SKM-1 treated with dmso at 0.1 percent for 144 hours (cell line): ENCODE data around the gene SLC7A11.
A peak's percentile ranks its signal among the peaks of the same experiment; 100 is the strongest.

Experiments
- DNase-seq: peaks from one replicate; lab custom pipeline; 2025; ENCODE audit not compliant: unreplicated experiment; lab: John Stamatoyannopoulos, UW

The SLC7A11 gene

GRCh38 chr4:138242076-138242833 is at the start of gene SLC7A11:
Gene SLC7A11, minus strand, starts transcription at chr4:138242349. Its CDS starts 280 bp downstream, at chr4:138242069.
- DNase-seq, result peak; percentile 97

DNA sequence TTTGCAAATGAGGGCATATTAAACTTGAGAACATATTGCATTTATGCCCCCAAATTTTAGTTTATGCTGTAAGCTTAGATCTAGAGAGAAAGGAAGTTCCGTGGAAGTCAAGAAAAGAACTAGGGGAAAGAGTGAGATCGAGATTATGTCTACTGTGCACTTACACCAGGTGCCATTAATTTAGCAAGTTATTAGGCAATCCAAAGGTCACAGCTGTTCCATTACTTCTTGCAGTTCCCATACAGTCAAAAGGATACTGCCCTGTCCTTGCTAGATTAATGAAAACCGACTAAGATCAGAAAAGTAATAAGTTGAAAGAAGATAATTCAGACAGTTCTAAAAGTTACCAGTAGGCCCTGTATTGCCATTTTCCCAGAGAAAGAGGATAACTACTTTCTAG is 49.3 kb upstream of the SLC7A11 start:
- DNase-seq, result no peak

DNA sequence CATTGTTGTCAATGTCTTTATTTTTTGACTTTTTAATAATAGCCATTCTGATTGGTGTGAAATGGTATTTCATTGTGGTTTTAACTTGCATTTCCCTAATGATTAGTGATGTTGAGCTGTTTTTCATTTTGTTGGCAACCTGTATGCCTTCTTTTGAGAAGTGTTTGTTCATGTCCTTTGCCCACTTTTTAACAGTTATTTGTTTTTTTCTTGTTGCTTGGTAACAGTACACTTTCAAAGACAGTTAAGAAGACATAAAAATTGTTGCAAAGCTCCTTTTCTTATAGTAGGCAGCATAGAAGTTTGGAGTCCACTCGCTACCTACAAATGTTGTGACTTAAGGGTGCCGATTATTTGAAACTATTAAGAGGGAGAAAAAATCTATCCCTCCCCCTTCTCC is 48.7 kb upstream of the SLC7A11 start:
- DNase-seq, result no peak

DNA sequence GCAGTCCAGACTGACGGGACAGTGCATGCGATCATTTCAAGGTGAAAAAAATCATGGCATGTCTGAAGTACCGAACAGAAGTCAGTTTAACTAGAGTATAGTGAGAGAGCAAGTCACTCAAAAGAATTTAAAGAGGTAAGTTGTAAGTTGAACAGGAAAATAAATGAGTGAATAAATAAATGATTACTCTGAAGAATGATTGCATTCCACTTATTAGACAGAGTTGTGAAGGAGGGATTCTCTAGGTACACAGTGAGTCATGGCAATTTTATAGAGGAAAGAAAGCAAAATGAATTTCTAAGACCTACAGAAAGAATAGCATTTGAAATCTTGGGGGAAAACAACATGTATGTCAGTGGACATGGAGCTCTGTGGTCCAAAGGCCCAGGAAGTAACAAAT is 37.1 kb upstream of the SLC7A11 start:
- no peak for DNase-seq

GRCh38 chr4:138277133-138277532 is 35.0 kb upstream of the SLC7A11 start:
- no peak for DNase-seq

DNA sequence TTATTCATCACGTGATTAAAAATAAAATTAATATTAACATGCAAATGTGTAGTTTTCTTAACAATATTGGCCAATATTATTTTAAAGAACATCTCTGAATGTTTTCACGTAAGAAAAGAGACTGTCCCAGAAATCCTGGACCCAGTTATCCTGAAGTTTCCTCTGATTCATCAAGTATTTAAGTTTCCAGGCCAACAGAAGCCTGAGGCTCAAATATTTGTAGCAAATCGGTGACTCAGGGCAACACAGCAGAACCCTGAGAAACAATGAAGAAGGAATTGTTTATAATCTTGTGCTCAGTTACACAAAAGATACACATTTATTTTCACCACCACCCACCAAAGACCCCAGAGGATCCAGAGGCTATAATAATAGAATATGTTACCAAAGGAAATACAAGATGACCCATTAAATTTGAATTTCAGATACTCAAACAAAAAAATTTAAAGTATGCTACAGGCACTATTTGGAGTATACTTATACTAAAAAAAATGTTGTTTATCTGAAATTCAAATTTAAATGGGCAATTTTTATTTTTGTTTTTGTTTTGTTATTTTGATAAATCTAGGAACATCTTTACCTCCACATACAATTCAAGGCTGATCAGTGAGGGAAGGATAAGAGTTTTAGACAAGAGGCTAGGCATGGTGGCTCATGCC is 33.9 kb upstream of the SLC7A11 start:
- no peak for DNase-seq

GRCh38 chr4:138275216-138275615 is 33.1 kb upstream of the SLC7A11 start:
- DNase-seq, result no peak

- DNase-seq, result no peak
These were observed 27.0 kb upstream of the SLC7A11 start for GRCh38 chr4:138269175-138269574.

- DNase-seq, result no peak
These were observed 25.7 kb upstream of the SLC7A11 start for GRCh38 chr4:138267835-138268234.

DNA sequence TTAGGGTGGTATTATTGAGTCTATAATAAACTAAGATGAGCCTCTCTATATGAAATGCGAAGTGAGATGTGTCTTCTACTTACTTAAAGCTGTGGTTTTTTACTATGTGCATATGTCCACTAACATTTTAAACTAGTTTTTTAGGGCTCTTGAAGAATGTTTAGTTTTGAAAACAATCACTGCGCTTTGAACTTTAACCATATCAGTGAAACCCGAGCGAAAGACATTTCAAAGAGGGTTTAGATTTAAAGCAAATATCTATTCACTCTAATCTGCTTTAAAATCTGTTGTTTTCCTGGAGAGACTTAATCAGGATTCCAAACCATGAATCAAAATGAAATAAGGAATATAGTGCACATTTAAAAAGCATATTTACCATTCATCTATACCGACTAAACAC is 24.8 kb upstream of the SLC7A11 start:
- no peak for DNase-seq

- DNase-seq, result no peak
These were observed 21.2 kb upstream of the SLC7A11 start for GRCh38 chr4:138263247-138263816.

DNA sequence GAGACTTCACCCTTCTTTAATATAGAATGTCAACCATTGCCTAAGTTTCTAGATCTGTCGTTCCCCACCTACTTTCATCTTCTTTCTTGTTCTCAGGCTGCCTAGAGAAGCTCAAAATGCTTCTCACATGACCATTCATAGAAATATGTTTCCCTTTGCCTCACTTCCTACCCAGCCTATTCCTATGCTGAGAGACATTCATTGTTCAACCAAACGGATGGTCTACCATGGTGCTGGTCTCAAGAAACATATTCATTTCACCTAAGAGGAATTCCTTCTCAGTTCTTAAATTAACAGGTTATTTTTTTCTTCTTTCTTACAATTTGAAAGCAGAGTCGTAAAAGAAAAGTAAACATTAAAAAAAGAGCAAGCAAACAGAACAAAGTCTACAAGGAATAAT is 20.3 kb upstream of the SLC7A11 start:
- no peak for DNase-seq

DNA sequence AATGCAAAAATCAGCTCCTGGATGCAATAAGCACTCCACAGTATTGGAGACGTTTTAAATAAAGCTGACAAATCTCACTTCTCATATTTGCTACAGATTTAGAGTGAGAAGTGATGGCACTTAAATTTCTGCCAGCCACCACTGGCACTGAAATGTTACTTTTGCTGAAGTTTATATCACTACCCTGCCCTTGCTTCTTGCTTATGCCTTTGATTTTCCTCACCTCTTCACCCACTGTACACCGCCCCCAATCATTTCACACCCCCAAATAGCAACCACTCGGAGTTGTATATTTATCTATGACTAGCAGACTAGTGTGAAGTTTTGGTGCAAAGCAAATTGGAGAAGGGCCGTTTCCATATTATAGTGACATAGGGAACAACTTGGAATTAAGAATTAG is 19.9 kb upstream of the SLC7A11 start:
- DNase-seq, result no peak

DNA sequence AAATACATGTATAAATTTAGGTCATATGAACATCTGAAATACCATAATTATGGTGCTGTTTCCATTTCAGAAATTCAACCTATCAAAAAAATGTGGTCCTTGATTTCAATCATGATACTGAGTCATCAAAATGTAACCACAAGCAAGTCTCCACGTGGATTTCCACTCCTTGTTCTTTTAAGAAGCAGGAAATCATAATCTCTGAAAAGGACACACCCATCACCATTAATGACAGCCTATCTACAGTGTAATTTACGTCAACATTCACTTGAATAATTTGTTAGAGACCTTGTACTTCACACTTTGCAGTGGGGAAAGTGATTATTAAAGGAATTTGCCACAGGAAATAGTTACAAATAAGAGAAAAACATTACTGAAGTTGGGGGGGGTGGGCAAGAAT is 17.7 kb upstream of the SLC7A11 start:
- DNase-seq, result no peak

- DNase-seq, result no peak
These were observed 17.1 kb upstream of the SLC7A11 start for GRCh38 chr4:138259271-138259670.

- DNase-seq, result no peak
These were observed 14.5 kb upstream of the SLC7A11 start for GRCh38 chr4:138256608-138257007.

- no peak for DNase-seq
These were observed 13.9 kb upstream of the SLC7A11 start for GRCh38 chr4:138255917-138256597.

DNA sequence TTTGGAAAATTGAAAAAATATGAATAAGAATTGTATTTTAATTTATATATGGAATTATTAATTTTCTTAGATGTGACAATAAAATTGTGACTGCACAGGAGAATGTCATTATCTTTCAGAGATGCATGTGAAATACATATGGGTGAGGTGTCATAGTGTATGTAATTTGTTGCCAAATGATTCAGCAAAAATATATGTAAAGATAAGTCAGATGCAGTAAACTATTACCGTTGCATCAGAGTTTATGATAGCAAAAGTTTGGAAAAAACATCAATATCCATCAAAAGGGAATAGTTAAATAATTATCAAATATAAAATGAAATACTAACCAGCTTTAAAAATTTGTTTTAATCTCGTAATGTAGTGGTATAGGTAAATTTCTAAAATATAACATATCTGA is 10.4 kb upstream of the SLC7A11 start:
- DNase-seq, result no peak

- no peak for DNase-seq
These were observed 9.8 kb upstream of the SLC7A11 start for GRCh38 chr4:138251938-138252337.

- no peak for DNase-seq
These were observed 7.0 kb upstream of the SLC7A11 start for GRCh38 chr4:138249132-138249531.

DNA sequence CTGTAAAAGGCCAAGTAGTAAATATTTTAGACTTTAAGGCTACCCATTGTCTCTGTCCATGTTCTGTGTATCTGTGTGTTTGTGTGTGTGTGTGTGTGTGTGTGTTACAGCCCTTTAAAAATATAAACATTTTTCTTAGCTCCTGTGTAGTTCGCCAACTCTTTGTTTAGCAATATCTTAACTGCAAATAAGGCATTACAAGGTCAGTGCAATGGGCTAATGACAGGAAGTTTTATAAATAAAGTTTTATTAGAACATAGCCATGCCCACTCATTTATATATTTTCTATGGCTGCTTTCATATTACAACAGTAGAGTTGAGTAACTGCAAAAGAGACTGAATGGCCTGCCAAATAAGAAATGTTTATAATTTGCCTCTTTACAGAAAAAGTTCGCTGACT is 5.9 kb upstream of the SLC7A11 start:
- DNase-seq, result no peak

GRCh38 chr4:138247643-138248042 is 5.5 kb upstream of the SLC7A11 start:
- DNase-seq, result no peak
